LNCaP clone FGC (cell line): ENCODE data around the gene NHSL1.

ENCODE experiments used
- DNase-seq: peaks from one replicate; pipeline ENCODE4 v3.0.0-alpha.2; 2011; ENCODE audit warnings: low read depth
- H3K4me3 ChIP-seq: 2 replicates; pipeline ENCODE4 v1.5.1; 2011; ENCODE audit warnings: mild to moderate bottlenecking, low read depth, low read length, control low read depth
- CTCF ChIP-seq: IDR thresholded peaks from 2 replicates; pipeline ENCODE4 v1.5.1; 2012; ENCODE audit warnings: mild to moderate bottlenecking; ENCODE audit not compliant: control insufficient read depth, insufficient read depth; ENCODE audit errors: extremely low read depth

Gene NHSL1

DNA sequence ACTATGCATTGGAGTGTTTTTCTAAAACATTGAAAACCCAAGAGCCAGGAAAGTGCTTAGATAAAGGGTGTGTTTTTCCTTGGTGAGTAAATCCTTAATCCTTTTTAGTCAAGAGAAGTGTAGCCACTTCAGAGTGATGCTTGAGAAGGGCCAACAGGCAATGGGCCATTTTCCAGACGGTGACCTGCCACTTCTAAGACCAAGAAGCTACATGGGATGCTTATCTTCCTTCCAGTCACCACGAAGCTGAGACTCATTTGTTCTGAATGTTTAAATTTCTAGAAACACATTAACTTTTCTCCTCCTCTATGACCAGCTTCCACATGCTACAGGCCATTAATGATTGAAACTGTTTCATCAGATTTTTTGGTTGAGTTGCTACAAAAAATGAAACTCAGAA, 34.4 kb upstream of the NHSL1 start:
- H3K4me3 ChIP-seq, result no peak overlapping the region
- no peak for DNase-seq
- no peak for TF ChIP-seq CTCF

DNA sequence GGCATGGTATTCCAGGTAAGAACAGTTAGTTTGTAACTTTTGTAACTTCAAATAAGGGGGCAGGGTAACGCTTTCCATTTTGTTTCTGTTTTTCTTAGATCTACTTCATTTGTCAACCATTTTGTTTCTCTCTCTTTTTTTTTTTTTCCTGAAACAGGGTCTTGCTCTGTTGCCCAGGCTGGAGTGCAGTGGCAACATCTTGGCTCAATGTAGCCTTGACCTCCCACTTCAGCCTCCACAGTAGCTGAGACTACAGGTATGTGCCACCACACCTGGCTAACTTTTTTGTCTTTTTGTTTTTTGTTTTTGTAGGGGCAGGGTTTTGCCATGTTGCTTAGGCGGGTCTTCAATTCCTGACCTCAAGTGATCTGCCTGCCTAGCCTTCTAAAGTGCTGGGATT, 32.1 kb upstream of the NHSL1 start:
- TF ChIP-seq CTCF, result no peak
- no peak overlapping the region for H3K4me3 ChIP-seq
- DNase-seq, result no peak

DNA sequence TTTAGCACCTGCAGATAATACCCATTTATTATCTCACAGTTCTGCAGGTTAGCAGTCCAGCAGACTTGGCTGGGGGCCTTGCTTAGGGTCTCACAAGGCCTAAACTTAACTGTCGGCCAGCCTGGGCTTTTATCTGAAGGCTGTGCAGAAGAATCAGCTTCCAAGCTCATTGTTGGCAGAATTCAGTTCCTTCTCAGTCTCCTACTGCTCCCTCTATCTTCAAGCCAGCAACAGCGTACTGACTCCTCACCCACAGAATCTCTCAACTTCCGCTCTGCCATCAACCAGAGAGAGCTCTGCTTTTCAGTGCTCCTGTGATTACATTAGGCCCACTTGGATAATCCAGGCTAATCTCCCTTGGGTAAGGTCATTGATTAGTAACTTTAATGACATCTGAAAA, 30.2 kb upstream of the NHSL1 start:
- no peak for DNase-seq
- TF ChIP-seq CTCF, result no peak

DNA sequence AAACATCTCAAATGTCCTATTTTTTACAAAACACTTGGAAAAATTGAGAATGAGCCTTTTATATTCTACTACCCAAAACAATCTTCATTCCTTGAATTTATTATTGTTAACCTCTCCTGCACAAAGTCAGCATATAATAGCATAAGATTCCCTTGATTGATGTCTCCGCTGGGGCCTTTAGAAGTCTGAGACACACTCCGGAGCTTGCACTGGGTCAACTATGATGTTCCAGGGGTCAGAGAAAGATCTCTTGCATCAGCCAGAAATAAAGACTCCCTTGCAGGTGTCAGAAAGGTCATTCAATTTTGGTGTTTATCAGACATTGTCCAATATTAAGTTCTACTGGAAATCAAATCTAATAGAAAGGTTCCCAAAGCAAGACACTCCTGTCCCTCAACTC, 29.7 kb upstream of the NHSL1 start:
- no peak for TF ChIP-seq CTCF
- H3K4me3 ChIP-seq, result no peak overlapping the region
- DNase-seq, result no peak

More for the DNA sequence above, 30.2 kb upstream of the NHSL1 start:
- H3K4me3 ChIP-seq, result no peak overlapping the region

DNA sequence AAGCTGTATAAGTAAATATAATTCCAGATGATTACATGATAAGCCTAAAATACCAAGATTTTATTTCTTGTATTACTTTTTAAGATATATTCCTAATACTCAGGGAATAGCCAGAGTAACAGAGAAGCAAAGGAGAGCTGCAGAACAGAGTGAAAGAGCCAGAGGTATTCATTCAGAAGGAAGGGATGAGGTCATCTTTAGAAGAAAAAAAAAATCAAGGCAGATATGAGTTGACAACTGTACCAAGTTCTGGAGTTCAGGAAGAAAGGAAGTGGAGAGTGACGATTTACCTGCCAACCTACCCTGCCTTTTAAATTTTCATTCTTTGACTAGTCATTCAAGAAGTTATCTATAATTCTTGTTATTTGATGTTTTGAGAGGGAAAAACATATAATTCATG, 28.8 kb upstream of the NHSL1 start:
- DNase-seq, result no peak
- TF ChIP-seq CTCF, result no peak

DNA sequence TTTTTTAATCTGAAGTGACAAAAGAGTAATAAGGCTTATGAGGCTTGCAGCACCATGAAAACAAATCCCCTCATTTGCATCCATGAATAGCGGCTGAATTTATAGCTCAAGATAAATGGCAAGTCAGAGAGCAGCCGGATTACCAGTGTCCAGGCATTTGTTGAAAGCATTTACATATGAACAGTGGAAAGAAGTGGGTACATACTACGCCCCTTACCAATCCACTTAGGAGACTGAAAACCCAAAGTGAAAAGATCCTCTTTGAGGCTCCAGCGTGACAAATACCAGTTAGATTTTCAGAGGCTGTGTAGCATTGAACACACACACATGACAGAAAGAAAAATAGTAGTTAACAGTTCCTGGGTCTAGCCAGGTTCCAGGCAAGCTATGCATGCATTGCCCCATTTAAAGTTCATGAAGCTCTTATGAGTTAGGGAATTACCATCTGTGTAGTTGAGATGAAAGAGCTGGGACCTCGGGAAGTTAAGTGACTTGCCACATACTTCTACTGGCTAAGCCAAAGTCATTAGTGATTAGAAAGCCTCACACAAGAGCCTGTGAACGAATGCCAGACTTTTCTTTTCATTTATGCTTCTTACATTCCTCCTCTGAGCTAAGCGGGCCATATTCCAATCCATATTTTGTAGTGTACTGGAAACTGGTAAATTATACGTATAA, 28.3 kb upstream of the NHSL1 start:
- H3K4me3 ChIP-seq, result no peak overlapping the region
- no peak for TF ChIP-seq CTCF
- no peak for DNase-seq

More for the DNA sequence above, 28.8 kb upstream of the NHSL1 start:
- no peak overlapping the region for H3K4me3 ChIP-seq

- no peak for TF ChIP-seq CTCF
- no peak for DNase-seq
- H3K4me3 ChIP-seq, result no peak overlapping the region
Observed at GRCh38 chr6:138526822-138527235, 27.5 kb upstream of the NHSL1 start.
